C4-2B (cell line): ENCODE measurements around the gene NPAS3.

Experiments used
- H3K27ac ChIP-seq: fragments of 450-650 bp; 2 replicates; pipeline ENCODE4 v1.5.1; 2017
- CTCF ChIP-seq: fragments of 450-650 bp; conservative IDR thresholded peaks from 2 replicates; pipeline ENCODE4 v1.5.1; 2017; ENCODE audit warnings: mild to moderate bottlenecking
- ZFX ChIP-seq: fragments of 450-650 bp; IDR thresholded peaks from 2 replicates; pipeline ENCODE4 v1.6.1; 2017

NPAS3 gene

GRCh38 chr14:33505963-33506329 lies 567.3 kb downstream of the NPAS3 start:
- TF ChIP-seq ZFX = no peak
- TF ChIP-seq CTCF = no peak
- no peak overlapping the region for H3K27ac ChIP-seq

GRCh38 chr14:33508126-33509062 lies 569.7 kb downstream of the NPAS3 start:
- no peak overlapping the region for H3K27ac ChIP-seq
- TF ChIP-seq CTCF (no peak), ZFX (no peak)

- no peak overlapping the region for H3K27ac ChIP-seq
- TF ChIP-seq CTCF (no peak), ZFX (no peak)
Observed at GRCh38 chr14:33509454-33509853, 570.8 kb downstream of the NPAS3 start.

- H3K27ac ChIP-seq = no peak overlapping the region
- TF ChIP-seq CTCF (no peak), ZFX (no peak)
Observed at GRCh38 chr14:33510063-33510481, 571.4 kb downstream of the NPAS3 start.

GRCh38 chr14:33510991-33511390 lies 572.3 kb downstream of the NPAS3 start:
- H3K27ac ChIP-seq = no peak overlapping the region
- TF ChIP-seq CTCF = no peak
- no peak for TF ChIP-seq ZFX

- H3K27ac ChIP-seq = no peak overlapping the region
- TF ChIP-seq CTCF = no peak
- no peak for TF ChIP-seq ZFX
Observed at GRCh38 chr14:33511851-33512640, 573.4 kb downstream of the NPAS3 start.

GRCh38 chr14:33515441-33515840 lies 576.8 kb downstream of the NPAS3 start:
- TF ChIP-seq CTCF (no peak), ZFX (no peak)
- no peak overlapping the region for H3K27ac ChIP-seq
